OCI-LY7 (cell line): Measurements from ENCODE around the gene NDUFV2.

Source experiments
- CTCF ChIP-seq: fragments of 200-600 bp; sonication (generic); conservative IDR thresholded peaks from 2 replicates; pipeline ENCODE4 v1.5.1; 2014; ENCODE audit warnings: mild to moderate bottlenecking, antibody characterized with exemption, low read length, moderate library complexity, mixed read lengths
- EZH2phosphoT487 ChIP-seq: fragments of 200-600 bp; sonication (generic); IDR thresholded peaks from 2 replicates; pipeline ENCODE4 v1.6.1; 2018; ENCODE audit warnings: low read depth, borderline replicate concordance, mild to moderate bottlenecking, mixed run types, antibody characterized with exemption, low read length, moderate library complexity, mixed read lengths

- TF ChIP-seq CTCF (no peak), EZH2phosphoT487 (no peak)
These were observed 34.9 kb downstream of the NDUFV2 start for GRCh38 chr18:9137168-9138066.
